HFF-Myc (cell line): ENCODE measurements around the gene AIF1L.

Experiments
- DNase-seq: peaks from one replicate; pipeline ENCODE4 v3.0.0-alpha.2; 2011; ENCODE audit warnings: low read depth; ENCODE audit errors: extremely low read depth
- H3K4me3 ChIP-seq: replicated peaks from 2 replicates; pipeline ENCODE4 v1.5.1; 2011; ENCODE audit warnings: low read depth, mild to moderate bottlenecking, control low read depth, low read length
- TF ChIP-seq, protein P1 (sequence below): IDR thresholded peaks from 2 replicates; pipeline ENCODE4 v1.5.1; 2012; ENCODE audit warnings: mild to moderate bottlenecking, low read depth, low read length, control low read depth; ENCODE audit errors: missing control alignments

Gene AIF1L

DNA sequence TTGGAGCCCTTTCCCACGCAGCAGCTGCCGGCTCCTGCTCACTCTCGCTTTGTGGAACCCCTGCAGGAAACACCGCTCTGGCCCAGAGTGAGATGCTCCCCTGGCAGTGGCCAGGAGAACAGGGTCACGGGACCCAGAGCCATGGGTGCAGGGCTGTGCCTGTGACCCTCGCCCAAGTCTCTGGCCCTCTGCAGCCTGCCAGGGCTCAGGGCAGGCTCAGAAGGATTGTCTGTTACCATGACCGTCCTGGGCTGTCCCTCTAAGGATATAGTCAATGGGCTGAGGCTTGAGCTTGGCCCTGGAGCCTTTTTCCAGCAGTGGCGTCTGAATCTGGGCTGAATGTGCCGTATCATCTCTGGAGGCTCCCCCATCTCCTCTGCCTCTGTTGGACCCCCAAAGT is 28.7 kb upstream of the AIF1L start:
- TF ChIP-seq, protein P1, sequence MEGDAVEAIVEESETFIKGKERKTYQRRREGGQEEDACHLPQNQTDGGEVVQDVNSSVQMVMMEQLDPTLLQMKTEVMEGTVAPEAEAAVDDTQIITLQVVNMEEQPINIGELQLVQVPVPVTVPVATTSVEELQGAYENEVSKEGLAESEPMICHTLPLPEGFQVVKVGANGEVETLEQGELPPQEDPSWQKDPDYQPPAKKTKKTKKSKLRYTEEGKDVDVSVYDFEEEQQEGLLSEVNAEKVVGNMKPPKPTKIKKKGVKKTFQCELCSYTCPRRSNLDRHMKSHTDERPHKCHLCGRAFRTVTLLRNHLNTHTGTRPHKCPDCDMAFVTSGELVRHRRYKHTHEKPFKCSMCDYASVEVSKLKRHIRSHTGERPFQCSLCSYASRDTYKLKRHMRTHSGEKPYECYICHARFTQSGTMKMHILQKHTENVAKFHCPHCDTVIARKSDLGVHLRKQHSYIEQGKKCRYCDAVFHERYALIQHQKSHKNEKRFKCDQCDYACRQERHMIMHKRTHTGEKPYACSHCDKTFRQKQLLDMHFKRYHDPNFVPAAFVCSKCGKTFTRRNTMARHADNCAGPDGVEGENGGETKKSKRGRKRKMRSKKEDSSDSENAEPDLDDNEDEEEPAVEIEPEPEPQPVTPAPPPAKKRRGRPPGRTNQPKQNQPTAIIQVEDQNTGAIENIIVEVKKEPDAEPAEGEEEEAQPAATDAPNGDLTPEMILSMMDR = no peak
- H3K4me3 ChIP-seq = no peak overlapping the region
- DNase-seq = no peak

- DNase-seq = no peak
- TF ChIP-seq, protein P1 = no peak
- H3K4me3 ChIP-seq = no peak overlapping the region
These were observed 28.1 kb upstream of the AIF1L start for GRCh38 chr9:131068076-131068816.

GRCh38 chr9:131069699-131070098 is 26.6 kb upstream of the AIF1L start:
- TF ChIP-seq, protein P1 = no peak
- no peak overlapping the region for H3K4me3 ChIP-seq
- DNase-seq = no peak

DNA sequence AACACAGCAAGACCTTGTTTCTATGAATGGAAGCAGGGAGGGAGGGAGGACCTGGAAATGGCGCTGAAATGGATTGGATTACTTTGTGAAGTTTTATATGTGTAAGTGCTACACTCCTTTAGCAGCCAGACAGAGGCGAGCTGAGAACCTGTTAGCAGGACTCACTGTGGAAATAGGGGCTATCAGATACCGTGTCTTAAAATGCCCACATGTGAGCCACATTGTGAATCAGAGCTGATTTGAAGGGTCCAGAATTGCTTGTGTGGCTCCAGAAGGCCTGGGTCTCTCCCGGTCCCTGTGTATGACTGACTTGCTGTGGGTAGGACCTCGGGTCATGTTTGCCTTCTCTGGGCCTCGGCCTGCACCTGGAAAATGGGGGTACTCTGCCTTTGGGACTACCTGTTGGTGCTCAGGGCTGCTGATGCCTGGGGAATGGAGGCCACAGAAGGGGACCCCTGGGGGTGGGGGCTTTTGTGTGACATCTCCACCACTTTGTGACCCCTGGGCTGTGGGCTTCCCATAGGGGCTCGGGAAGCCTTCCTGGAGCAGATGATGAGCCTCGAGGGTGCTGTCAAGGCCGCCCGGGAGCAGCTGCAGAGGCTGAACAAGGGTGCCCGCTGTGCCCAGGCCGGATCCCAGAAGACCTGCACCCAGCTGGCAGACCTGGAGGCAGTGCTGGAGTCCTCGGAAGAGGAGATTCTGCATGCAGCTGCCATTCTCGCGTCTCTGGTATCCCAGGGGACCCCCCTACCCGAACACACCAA is 24.0 kb upstream of the AIF1L start:
- TF ChIP-seq, protein P1 = no peak
- H3K4me3 ChIP-seq = no peak overlapping the region
- no peak for DNase-seq

DNA sequence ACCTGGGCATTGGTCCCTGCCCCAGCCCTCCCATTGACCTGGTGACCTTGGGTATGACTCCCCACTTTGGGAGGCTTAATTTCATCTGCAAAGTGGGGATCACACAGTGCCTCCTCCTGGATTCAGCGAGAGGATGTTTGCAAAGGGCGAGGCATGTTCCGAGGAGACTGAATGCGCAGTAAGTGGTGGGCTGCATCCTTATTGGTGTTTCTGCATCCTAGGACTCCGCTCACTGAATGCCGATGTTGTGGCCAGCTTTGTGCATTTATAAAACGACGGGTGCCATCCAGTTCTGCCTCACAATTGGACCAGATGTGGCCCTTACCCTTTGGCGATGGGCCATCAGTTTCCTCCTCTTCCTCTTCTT is 23.5 kb upstream of the AIF1L start:
- no peak for DNase-seq
- TF ChIP-seq, protein P1 = no peak

DNA sequence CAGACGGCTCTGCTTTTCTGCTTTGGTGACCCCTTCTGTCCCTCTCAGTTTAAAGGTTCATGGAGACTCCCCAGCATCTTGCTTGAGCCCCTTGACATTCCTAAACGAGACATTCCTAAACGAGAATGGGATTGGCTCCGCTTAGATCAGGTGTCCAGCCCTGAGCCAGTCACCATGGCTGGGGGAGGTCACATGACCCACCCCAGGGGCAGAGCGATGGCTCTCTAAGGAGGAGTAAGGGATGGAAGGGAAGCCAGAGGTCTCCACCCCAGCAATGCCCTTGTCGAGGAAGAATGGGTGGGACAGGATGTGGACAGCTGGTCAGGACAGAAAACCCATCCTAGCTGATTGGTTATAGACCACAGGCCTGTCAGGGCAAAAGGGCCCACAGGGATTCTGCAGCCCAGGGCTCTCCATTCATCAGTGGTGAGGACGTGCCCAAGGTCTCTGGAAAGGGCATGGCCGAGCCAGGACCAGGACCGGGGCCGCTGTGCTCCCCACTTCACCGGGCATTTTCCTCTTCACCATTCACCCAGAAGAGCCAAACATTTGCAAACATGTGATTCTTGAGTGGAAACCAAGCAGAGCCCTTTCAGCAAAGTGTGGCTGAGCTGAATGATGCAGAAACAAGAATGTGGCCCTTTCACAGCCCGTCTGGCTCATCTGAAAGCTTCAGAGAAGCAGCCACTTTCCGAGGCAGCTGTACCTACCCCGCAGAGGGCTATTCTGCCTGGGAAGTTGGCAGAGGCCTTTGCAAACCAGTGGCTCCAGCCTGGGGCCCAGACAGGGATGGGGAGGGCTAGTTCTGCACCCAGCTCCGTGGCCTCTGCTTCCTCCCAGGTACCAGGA is 19.8 kb upstream of the AIF1L start:
- DNase-seq = no peak
- no peak overlapping the region for H3K4me3 ChIP-seq
- TF ChIP-seq, protein P1 = no peak

More for the DNA sequence above, 23.5 kb upstream of the AIF1L start:
- H3K4me3 ChIP-seq = no peak overlapping the region
